ENCODE results near the gene SLC46A1. TPM values are rescaled to one million over a fixed set of nuclear protein-coding genes. Genes with fewer than 3 reads are reported as not detected.

SLC46A1 gene
- polyA plus RNA-seq, 6 donors from 2014 or later, result 0.53 to 3.6 (median 0.68) TPM; not detected in 2

DNA sequence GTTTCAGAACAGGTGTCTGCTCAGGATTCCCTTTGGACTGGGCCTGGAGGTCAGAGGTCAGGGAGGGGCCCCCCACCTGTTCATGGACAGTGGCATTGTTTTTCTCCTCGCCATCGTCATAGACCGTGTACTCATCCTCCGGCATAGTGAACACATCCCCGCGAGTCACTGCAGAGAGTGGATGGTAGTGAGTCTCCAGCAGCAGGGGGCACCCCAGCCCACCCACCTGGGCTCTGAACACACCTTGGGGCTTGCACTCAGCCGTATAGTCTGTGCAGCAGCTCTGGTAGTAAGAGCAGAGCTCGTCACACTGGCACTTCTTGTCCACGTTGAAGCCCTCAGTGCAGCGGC lies 36.4 kb downstream of the SLC46A1 start:
- H3K27me3 Mint-ChIP-seq, result no peaks in the 10 kb centered on the region
- peaks cover 13 to 22% (median 18%) of the 10 kb centered on the region in 3 donors for H3K4me1 Mint-ChIP-seq
- H3K9me3 Mint-ChIP-seq, result no peaks in the 10 kb centered on the region
- DNase-seq (no peak), ATAC-seq (ENCODE audit: low read depth in 2 of 2) (no peak)
- peak overlapping the region in 3 of 8 donors; percentile 64 to 96 (median 76) for H3K4me3 Mint-ChIP-seq
- no peaks in the 10 kb centered on the region for H3K36me3 Mint-ChIP-seq
- H3K27ac Mint-ChIP-seq, result peak overlapping the region in 3 of 6 donors; percentile 18 to 72 (median 59)

DNA sequence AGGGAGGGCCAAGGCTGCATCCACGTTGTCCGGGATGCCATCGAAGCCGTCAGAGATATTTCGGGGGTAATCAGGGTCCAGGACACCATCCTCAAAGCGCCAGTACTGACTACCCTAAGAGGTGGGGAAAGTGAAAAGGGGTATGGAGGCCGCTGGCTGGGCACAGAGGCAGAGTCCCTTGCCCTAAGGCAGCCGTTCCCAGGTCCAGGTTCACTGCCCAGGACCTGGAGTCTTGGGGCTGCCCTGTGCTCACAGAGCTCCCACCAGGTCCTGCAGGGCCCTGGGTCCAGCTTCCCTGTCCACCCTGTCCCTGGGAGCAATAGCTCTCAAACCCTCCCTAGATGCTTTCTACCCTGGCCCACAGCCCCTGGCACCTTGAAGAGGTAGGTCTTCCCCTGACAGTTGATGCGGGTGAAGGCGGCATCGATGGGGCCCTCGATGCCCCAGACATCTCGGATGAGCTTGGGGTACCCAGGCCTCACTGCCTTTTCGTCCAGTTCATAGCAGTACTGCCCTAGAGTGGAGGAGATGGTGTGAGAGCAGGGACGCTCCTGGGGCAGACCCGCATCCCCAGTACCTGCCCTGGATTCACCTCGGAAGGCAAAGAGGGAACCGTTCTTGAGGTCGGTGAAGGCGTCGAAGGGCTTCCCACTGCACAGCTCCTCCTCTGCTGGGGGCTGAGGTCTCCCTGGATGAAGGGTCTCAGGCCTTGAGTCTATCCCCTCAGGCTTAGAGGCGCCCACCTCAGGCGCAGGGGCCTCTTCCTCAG lies 36.9 kb downstream of the SLC46A1 start:
- peak overlapping the region in 3 of 8 donors; percentile 15 to 76 (median 22) for H3K4me3 Mint-ChIP-seq
- ATAC-seq (ENCODE audit: low read depth in 2 of 2) (no peak), DNase-seq (no peak)
- H3K36me3 Mint-ChIP-seq, result no peaks in the 10 kb centered on the region
- peaks cover 13 to 22% (median 18%) of the 10 kb centered on the region in 3 donors for H3K4me1 Mint-ChIP-seq
- no peaks in the 10 kb centered on the region for H3K27me3 Mint-ChIP-seq
- no peaks in the 10 kb centered on the region for H3K9me3 Mint-ChIP-seq
- H3K27ac Mint-ChIP-seq, result peak overlapping the region in 2 of 6 donors; percentile 15 to 47

DNA sequence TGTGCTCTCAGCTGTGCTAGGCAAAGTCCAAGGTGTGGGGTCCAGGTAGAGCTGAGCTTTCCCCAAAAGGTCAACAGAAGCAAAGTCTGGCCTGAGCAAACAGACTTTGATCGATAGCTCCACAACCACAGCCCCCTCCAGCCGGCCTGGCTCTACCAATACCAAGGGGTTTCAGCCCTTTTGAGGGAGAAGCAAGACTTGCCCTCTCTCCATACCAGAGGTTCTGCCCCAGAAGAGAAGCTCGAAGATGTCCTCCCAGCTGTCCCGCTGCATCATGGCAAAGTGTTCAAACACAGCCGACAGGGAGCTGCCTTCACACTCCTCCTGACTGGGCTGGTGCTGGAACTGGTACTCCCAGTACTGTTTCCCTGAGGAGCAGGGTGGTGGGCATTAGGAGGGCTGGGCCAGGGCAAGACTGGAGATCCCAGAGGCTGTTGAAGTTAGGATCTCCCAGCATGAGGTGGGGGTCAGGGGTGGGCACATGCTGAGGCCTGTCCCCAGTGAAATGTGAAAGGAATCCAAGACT lies 37.6 kb downstream of the SLC46A1 start:
- Mint-ChIP-seq H3K4me3 (peak overlapping the region in 1 of 8 donors; percentile 76), H3K27ac (no peak overlapping the region), H3K36me3 (no peaks in the 10 kb centered on the region), H3K4me1 (peaks cover 10 to 22% (median 18%) of the 10 kb centered on the region in 3 donors), H3K27me3 (no peaks in the 10 kb centered on the region), H3K9me3 (no peaks in the 10 kb centered on the region)
- ATAC-seq (ENCODE audit: low read depth in 2 of 2), result no peak
- no peak for DNase-seq

DNA sequence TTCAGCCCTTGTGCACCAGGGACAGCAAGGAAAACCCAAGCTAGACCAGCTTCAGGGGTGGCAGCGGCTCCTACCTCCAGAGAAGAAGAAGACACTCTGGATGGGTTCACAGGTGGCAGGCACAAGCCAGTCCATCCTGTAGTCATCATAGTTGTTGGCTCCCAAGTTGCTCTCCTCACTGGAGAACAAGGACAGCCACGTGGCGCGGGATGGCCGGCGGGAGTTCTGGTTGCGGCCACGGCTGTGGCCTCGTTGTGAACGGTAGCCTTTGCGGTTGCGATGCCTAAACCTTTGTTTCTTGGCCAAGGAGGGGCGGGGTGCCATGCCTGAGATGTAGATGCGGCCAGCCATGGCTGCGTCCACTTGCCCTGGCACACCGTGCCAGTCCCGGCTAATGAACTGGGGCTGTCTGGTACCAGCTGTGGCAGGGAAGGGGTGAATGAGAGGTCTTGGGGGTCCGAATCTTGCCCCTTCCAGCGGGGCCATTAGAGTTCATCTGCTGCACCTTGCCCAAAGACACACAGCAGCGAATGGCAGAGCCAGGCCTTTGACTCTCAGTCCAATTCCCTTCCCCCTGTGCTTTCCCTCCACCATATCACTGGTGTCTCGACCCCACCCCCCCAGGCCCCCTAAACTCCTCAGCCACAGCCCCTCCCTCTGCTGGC lies 38.2 kb downstream of the SLC46A1 start:
- peak overlapping the region in 1 of 6 donors; percentile 74 for H3K27ac Mint-ChIP-seq

DNA sequence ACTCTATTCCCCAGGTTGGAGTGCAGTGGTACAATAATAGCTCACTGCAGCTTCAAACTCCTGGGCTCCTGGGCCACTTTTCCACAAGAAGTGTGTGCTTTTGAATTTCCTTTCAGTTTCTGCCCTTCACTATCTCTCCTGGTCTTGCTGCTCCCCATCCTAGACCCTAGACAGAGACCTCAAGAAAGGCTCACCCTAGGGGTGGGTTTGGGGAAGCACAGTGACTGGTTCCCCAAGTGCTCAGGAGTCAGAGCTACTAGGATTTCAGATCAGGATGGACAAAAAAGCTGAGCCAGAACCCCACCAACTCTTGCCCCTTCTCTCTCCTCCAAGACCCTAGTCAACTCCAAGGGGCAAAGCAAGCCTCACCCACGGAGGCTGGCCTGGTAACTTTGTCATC lies 39.4 kb downstream of the SLC46A1 start:
- H3K4me3 Mint-ChIP-seq, result no peak overlapping the region
- no peaks in the 10 kb centered on the region for H3K27me3 Mint-ChIP-seq
- peak overlapping the region in 2 of 6 donors; percentile 56 to 57 for H3K27ac Mint-ChIP-seq
- ATAC-seq (ENCODE audit: low read depth in 2 of 2) (no peak), DNase-seq (no peak)
- peaks cover 4 to 7% (median 7%) of the 10 kb centered on the region in 3 donors for H3K4me1 Mint-ChIP-seq
- H3K9me3 Mint-ChIP-seq, result no peaks in the 10 kb centered on the region
- H3K36me3 Mint-ChIP-seq, result no peaks in the 10 kb centered on the region

More for the DNA sequence above, 38.2 kb downstream of the SLC46A1 start:
- Mint-ChIP-seq H3K4me3 (no peak overlapping the region), H3K27me3 (no peaks in the 10 kb centered on the region), H3K9me3 (no peaks in the 10 kb centered on the region), H3K4me1 (peaks cover 9 to 18% (median 12%) of the 10 kb centered on the region in 3 donors), H3K36me3 (no peaks in the 10 kb centered on the region)
- ATAC-seq (ENCODE audit: low read depth in 2 of 2), result no peak
- no peak for DNase-seq

DNA sequence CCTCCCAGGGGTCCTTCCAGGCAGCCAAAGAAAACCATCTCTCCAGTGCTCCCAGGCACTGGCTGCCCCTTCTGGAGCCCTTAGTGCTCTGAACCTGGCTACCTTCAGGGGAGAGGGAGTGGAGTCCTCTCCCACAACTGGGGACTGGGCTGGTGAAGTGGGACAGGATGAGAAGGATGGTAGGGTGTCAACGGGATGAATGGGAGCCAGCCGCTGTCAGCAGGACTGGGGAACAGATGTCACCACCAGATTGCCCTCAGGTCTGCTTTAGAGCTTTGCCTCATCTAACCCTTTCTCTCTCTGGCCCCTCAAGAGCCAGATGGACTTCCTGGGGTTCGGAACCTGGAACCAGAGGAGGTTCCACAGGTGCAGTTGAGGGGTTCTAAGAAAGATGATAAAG lies 40.5 kb downstream of the SLC46A1 start:
- no peaks in the 10 kb centered on the region for H3K36me3 Mint-ChIP-seq
- H3K4me3 Mint-ChIP-seq, result no peak overlapping the region
- DNase-seq, result no peak
- peak overlapping the region in 2 of 6 donors; percentile 52 to 54 for H3K27ac Mint-ChIP-seq
- ATAC-seq (ENCODE audit: low read depth in 2 of 2), result no peak
- no peaks in the 10 kb centered on the region for H3K27me3 Mint-ChIP-seq
- H3K9me3 Mint-ChIP-seq, result no peaks in the 10 kb centered on the region
- H3K4me1 Mint-ChIP-seq, result no peaks in the 10 kb centered on the region

DNA sequence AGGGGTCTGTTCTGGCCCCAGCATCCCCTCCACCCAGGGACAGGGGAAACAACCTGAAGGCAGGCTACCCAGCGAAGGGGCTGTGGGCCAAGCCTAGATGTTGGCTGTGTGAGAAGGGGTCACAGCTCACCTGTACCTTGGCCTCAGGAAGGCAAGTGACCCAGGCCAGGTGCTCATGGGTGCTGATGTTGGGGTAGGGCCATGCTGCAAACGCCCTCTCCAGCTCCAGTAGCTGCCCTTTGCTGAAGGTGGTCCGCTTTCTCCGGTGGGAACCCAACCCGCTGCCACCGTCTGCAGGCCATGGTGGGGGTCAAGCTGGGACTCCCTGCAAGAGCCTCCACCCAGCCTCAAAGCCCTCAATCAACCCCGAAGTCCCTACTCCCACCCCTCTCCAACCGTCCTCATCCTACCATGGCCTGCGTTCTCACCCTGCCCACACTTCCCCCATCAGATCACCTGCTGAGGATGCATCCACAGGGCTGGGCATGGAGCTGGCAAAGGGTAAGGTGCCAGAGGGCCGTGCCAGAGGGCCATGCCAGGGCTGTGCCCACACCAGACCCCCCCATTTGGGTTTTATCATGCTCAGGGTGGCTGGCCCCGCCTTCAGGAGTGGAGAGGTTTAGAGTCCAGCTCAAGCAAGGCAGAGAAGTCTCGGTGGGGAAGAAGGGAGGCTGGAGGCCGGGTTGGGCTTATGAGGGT lies 41.2 kb downstream of the SLC46A1 start, which contains the start of gene SEBOX:
SEBOX (minus strand) TSS at position 535 of the 699 bp plus-strand sequence; CDS start at position 487, 48 bp downstream.
- Mint-ChIP-seq H3K36me3 (no peaks in the 10 kb centered on the region), H3K27me3 (no peaks in the 10 kb centered on the region), H3K27ac (peak within 1 kb of the TSS in 3 of 6 donors; percentile 52 to 66 (median 54)), H3K4me3 (no peak within 1 kb of the TSS), H3K4me1 (no peaks in the 10 kb centered on the region), H3K9me3 (no peaks in the 10 kb centered on the region)
- no peak for ATAC-seq (ENCODE audit: low read depth in 2 of 2)
- DNase-seq, result no peak

DNA sequence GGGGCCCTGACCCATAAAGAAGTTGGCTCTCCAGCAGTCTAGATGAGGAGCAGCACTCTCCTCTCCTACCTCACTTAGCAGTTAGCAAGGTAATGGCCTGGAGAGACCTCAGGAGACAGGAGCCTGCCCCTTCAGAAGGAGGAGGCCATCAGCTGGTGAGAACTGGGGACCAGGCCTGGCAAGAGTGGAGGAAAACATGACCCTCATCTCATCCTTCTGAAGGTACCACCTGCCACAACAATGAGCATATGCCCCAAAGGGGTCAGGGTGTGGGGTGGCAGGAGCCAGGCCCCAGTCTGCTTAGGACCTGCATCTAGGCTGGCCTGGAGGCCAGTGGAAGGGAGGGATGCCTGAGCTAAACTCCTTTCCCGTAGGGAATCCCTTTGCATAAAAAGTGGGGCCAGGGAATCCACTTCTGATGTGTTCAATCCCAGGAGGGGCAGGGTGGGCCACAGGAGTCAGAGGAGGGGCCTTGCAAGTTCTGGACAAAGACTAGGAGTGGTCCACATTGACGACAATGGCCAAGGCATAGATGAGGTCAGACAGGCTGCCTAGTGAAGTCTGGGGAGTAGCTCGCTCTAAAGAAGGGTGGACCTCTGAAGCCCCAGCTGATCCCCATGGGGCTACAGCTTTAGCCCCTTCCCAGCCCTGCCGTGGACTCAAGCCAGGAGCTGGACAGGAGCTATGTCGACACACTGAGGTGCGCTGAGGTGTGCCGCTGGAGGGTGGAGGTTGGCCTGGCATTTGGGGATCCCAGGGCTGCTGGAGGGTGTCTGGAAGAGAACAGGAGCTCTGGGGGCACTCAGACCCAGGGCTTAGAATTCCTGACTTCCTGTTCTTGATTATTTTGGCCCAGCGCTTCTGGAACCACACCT lies 42.0 kb downstream of the SLC46A1 start:
- Mint-ChIP-seq H3K36me3 (no peaks in the 10 kb centered on the region), H3K4me3 (peak overlapping the region in 2 of 8 donors; percentile 43 to 68), H3K27ac (no peak overlapping the region), H3K9me3 (no peaks in the 10 kb centered on the region), H3K27me3 (no peaks in the 10 kb centered on the region), H3K4me1 (no peaks in the 10 kb centered on the region)
- ATAC-seq (ENCODE audit: low read depth in 2 of 2) (no peak), DNase-seq (no peak)

DNA sequence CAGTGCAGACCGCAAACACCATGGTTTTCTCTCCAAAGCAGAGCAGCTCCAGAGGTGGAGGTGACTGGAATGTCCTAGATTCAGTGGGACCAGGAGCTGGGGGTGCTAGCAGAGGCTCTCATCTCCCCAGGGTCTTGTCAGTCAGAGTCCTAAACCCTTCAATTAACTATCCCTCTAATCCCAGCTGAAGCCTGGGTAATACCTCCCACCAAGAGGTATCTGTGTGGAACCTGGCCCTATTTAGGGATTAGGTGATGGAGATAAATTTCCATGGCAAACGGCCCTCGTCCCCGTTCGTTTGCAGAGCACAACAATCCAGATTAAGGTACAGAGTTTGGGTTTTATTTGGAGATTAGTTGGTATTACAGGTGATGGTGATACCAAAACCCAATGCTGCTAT lies 42.8 kb downstream of the SLC46A1 start:
- no peaks in the 10 kb centered on the region for H3K9me3 Mint-ChIP-seq
- peaks cover 2 to 3% (median 2%) of the 10 kb centered on the region in 3 donors for H3K4me1 Mint-ChIP-seq
- no peak overlapping the region for H3K27ac Mint-ChIP-seq
- H3K27me3 Mint-ChIP-seq, result no peaks in the 10 kb centered on the region
- DNase-seq, result no peak
- H3K36me3 Mint-ChIP-seq, result no peaks in the 10 kb centered on the region
- no peak for ATAC-seq (ENCODE audit: low read depth in 2 of 2)
- peak overlapping the region in 1 of 8 donors; percentile 43 for H3K4me3 Mint-ChIP-seq

DNA sequence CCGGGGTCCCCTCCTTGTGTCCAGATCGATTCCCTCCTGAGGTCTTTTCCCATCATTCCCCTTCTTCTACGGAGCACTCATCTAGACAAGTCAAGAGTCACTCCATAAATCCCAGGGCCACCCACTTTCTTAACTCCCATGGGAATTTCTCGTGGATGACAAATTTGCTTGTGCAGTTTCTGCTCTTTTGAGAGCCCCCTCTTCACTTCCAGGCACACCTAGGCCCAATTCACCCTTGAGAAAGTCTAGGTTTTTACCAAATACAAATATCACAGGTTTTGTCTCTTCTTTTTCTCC lies 48.2 kb downstream of the SLC46A1 start:
- no peaks in the 10 kb centered on the region for H3K9me3 Mint-ChIP-seq
- peaks cover 19 to 28% (median 21%) of the 10 kb centered on the region in 3 donors for H3K4me1 Mint-ChIP-seq
- DNase-seq (no peak), ATAC-seq (ENCODE audit: low read depth in 2 of 2) (no peak)
- no peaks in the 10 kb centered on the region for H3K36me3 Mint-ChIP-seq
- no peaks in the 10 kb centered on the region for H3K27me3 Mint-ChIP-seq
- peak overlapping the region; percentile 94 to 100 (median 95) for H3K4me3 Mint-ChIP-seq
- peak overlapping the region; percentile 91 to 99 (median 94) for H3K27ac Mint-ChIP-seq

DNA sequence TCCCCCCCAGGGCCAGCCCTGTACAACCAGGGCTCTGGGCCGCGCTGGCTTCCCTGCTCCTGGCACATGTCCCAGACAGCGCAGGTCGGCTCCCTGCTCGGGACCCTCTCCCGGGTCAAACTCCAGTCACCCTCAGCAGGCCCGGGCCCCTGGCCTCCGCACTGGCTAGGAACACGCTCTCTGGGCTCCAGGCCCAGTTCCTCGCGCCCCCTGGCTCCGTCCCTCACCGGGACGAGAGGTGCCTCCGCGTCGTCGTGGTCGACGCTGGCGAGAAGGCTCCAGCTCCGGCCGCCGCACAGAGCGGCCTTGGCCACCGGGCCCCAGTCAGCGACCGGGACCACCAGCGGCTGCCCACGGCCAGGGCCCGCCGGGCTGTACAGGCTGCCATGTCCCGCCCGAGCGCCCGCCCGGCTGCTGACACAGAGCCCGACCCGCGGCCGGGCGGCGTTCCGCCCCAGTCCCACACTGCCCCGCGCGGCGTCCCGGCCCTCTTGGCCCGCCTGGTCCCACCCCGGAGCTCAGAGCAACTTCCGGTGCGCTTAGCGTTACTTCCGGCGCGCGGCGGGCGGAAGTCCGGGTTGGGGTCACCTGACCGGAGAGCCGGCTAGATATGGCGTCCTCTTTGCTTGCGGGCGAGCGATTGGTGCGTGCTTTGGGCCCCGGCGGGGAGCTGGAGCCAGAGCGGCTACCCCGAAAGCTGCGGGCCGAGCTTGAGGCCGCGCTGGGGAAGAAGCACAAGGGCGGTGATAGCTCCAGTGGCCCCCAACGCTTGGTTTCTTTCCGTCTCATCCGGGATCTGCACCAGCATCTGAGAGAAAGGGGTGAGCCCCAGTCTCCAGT lies 48.7 kb downstream of the SLC46A1 start, which contains the start of gene POLDIP2:
POLDIP2 (minus strand) TSS at position 467 of the 840 bp plus-strand sequence; CDS start at position 388, 79 bp downstream.
- H3K9me3 Mint-ChIP-seq, result no peaks in the 10 kb centered on the region
- no peaks in the 10 kb centered on the region for H3K36me3 Mint-ChIP-seq
- peak; percentile 97 for DNase-seq

DNA sequence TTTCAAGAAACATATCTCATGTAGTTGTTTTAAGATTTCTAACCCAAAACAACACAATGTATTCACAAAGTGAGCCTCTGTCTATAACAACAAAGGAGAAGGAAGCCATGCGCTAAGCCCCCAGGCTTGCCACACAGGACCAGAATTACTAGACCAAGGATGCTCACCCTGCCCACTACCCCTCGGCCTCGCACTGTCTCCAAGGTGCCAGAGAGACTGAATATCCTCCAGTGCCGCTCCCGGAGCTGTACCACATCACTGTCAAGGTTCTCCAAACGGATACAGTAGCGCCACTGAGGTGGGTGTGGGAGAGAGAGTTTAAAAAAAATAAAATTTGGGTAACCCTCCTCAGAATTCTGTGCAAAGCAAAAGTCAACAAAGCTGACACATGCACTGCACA lies 55.7 kb downstream of the SLC46A1 start:
- Mint-ChIP-seq H3K27me3 (no peaks in the 10 kb centered on the region), H3K4me3 (no peak overlapping the region), H3K36me3 (peaks cover 0 to 4% of the 10 kb centered on the region in 2 donors), H3K27ac (no peak overlapping the region), H3K4me1 (peaks cover 2 to 5% (median 4%) of the 10 kb centered on the region in 3 donors), H3K9me3 (no peaks in the 10 kb centered on the region)
- ATAC-seq (ENCODE audit: low read depth in 2 of 2), result no peak
- no peak for DNase-seq

More for the DNA sequence above, 48.7 kb downstream of the SLC46A1 start, which contains the start of gene POLDIP2:
- H3K4me3 Mint-ChIP-seq, result peak within 1 kb of the TSS; percentile 94 to 100 (median 95)
- peaks cover 19 to 28% (median 21%) of the 10 kb centered on the region in 3 donors for H3K4me1 Mint-ChIP-seq
- ATAC-seq (ENCODE audit: low read depth in 2 of 2), result peak; percentile 97 to 98
- peak within 1 kb of the TSS; percentile 91 to 99 (median 94) for H3K27ac Mint-ChIP-seq
- no peaks in the 10 kb centered on the region for H3K27me3 Mint-ChIP-seq

Data from naive B cell (primary cell).